WTC11 (cell line): Measurements from ENCODE around the gene DCHS2. TPM values are rescaled to one million over a fixed set of nuclear protein-coding genes. Genes with fewer than 3 reads are reported as not detected.
A peak's percentile ranks its signal among the peaks of the same experiment; 100 is the strongest.

Source experiments
- ATF1 ChIP-seq: sonication (generic); formaldehyde crosslinking; IDR thresholded peaks from 2 replicates; pipeline ENCODE4 v1.8.1; 2023; ENCODE audit warnings: mild to moderate bottlenecking, moderate library complexity, missing genetic modification reagents
- CBFB ChIP-seq: sonication (generic); formaldehyde crosslinking; IDR thresholded peaks from 2 replicates; pipeline ENCODE4 v1.8.1; 2022; ENCODE audit warnings: mild to moderate bottlenecking, low read depth, missing genetic modification reagents
- CTCF ChIP-seq: fragments of 200-600 bp; IDR thresholded peaks from 2 replicates; pipeline ENCODE4 v1.8.0; 2022; ENCODE audit warnings: antibody characterized with exemption
- E2F5 ChIP-seq: sonication (generic); formaldehyde crosslinking; IDR thresholded peaks from 2 replicates; pipeline ENCODE4 v1.8.1; 2022; ENCODE audit warnings: mild to moderate bottlenecking, moderate library complexity, missing genetic modification reagents
- IRF1 ChIP-seq: sonication (generic); formaldehyde crosslinking; IDR thresholded peaks from 2 replicates; pipeline ENCODE4 v1.8.0; 2023; ENCODE audit warnings: missing genetic modification reagents
- MAX ChIP-seq: sonication (generic); formaldehyde crosslinking; IDR thresholded peaks from 2 replicates; pipeline ENCODE4 v1.8.0; 2022; ENCODE audit warnings: mild to moderate bottlenecking, missing genetic modification reagents
- NFATC4 ChIP-seq: fragments of 250-450 bp; sonication (Bioruptor Pico); IDR thresholded peaks from 2 replicates; pipeline ENCODE4 v1.9.0; 2021; ENCODE audit warnings: mild to moderate bottlenecking
- NR2C2 ChIP-seq: sonication (generic); formaldehyde crosslinking; IDR thresholded peaks from 2 replicates; pipeline ENCODE4 v1.8.0; 2022; ENCODE audit warnings: mild to moderate bottlenecking, missing genetic modification reagents
- PRRX2 ChIP-seq: fragments of 250-450 bp; sonication (Bioruptor Pico); IDR thresholded peaks from 2 replicates; pipeline ENCODE4 v1.8.0; 2021; ENCODE audit warnings: mild to moderate bottlenecking
- SOX15 ChIP-seq: fragments of 250-450 bp; sonication (Bioruptor Pico); IDR thresholded peaks from 2 replicates; pipeline ENCODE4 v1.9.0; 2021; ENCODE audit warnings: mild to moderate bottlenecking
- SP1 ChIP-seq: sonication (generic); formaldehyde crosslinking; conservative IDR thresholded peaks from 2 replicates; pipeline ENCODE4 v1.8.1; 2022; ENCODE audit warnings: missing genetic modification reagents
- TEAD1 ChIP-seq: sonication (generic); formaldehyde crosslinking; IDR thresholded peaks from 2 replicates; pipeline ENCODE4 v1.8.0; 2022; ENCODE audit warnings: mild to moderate bottlenecking, missing genetic modification reagents
- USF2 ChIP-seq: sonication (generic); formaldehyde crosslinking; IDR thresholded peaks from 2 replicates; pipeline ENCODE4 v1.8.1; 2023; ENCODE audit warnings: mild to moderate bottlenecking, missing genetic modification reagents, moderate library complexity
- ZNF138 ChIP-seq: sonication (generic); formaldehyde crosslinking; conservative IDR thresholded peaks from 2 replicates; pipeline ENCODE4 v1.8.1; 2022; ENCODE audit warnings: mild to moderate bottlenecking, moderate library complexity, missing genetic modification reagents
- ZNF232 ChIP-seq: sonication (generic); formaldehyde crosslinking; IDR thresholded peaks from 2 replicates; pipeline ENCODE4 v1.8.0; 2022; ENCODE audit warnings: mild to moderate bottlenecking, missing genetic modification reagents
- ZNF281 ChIP-seq: sonication (generic); formaldehyde crosslinking; IDR thresholded peaks from 2 replicates; pipeline ENCODE4 v1.8.0; 2023; ENCODE audit warnings: mild to moderate bottlenecking, missing genetic modification reagents
- total RNA-seq: library from RNA; stranded (reverse); gene quantifications from 3 replicates; pipeline ENCODE4 v1.2.3, GENCODE V29; 2021
- TF ChIP-seq, protein P1 (sequence below): sonication (generic); formaldehyde crosslinking; conservative IDR thresholded peaks from 2 replicates; pipeline ENCODE4 v1.8.1; 2023; ENCODE audit warnings: mild to moderate bottlenecking, low read depth, missing genetic modification reagents, moderate library complexity
- TF ChIP-seq, protein P2 (sequence below): fragments of 250-450 bp; sonication (Bioruptor Pico); IDR thresholded peaks from 2 replicates; pipeline ENCODE4 v1.9.0; 2021; ENCODE audit warnings: mild to moderate bottlenecking
- TF ChIP-seq, protein P3 (sequence below): sonication (generic); formaldehyde crosslinking; IDR thresholded peaks from 2 replicates; pipeline ENCODE4 v1.8.0; 2023; ENCODE audit warnings: missing genetic modification reagents, mild to moderate bottlenecking, borderline replicate concordance
- TF ChIP-seq, protein P4 (sequence below): fragments of 250-450 bp; sonication (Bioruptor Pico); conservative IDR thresholded peaks from 2 replicates; pipeline ENCODE4 v1.9.0; 2021; ENCODE audit warnings: mild to moderate bottlenecking

The DCHS2 gene
- total RNA-seq, 1 experiment from 2014 or later: 1.3 TPM

- no peak for TF ChIP-seq ATF1 (CRISPR knock-in tag)
- TF ChIP-seq, protein P1, sequence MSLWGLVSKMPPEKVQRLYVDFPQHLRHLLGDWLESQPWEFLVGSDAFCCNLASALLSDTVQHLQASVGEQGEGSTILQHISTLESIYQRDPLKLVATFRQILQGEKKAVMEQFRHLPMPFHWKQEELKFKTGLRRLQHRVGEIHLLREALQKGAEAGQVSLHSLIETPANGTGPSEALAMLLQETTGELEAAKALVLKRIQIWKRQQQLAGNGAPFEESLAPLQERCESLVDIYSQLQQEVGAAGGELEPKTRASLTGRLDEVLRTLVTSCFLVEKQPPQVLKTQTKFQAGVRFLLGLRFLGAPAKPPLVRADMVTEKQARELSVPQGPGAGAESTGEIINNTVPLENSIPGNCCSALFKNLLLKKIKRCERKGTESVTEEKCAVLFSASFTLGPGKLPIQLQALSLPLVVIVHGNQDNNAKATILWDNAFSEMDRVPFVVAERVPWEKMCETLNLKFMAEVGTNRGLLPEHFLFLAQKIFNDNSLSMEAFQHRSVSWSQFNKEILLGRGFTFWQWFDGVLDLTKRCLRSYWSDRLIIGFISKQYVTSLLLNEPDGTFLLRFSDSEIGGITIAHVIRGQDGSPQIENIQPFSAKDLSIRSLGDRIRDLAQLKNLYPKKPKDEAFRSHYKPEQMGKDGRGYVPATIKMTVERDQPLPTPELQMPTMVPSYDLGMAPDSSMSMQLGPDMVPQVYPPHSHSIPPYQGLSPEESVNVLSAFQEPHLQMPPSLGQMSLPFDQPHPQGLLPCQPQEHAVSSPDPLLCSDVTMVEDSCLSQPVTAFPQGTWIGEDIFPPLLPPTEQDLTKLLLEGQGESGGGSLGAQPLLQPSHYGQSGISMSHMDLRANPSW (CRISPR knock-in tag): no peak
- TF ChIP-seq PRRX2: no peak
- TF ChIP-seq CBFB (CRISPR knock-in tag): no peak; the same call in 1 of the 2 replicates
- peak; percentile 69; the same call in 1 of the 2 replicates for TF ChIP-seq ZNF138 (CRISPR knock-in tag)
- no peak for TF ChIP-seq IRF1
- TF ChIP-seq TEAD1 (CRISPR knock-in tag): 0 out of 2 replicates have a peak, but pooled peaks have one; percentile 47
- TF ChIP-seq CTCF: no peak
- TF ChIP-seq E2F5 (CRISPR knock-in tag): no peak
- no peak for TF ChIP-seq ZNF232 (CRISPR knock-in tag)
- TF ChIP-seq NFATC4 (CRISPR knock-in tag): no peak
- TF ChIP-seq, protein P2, sequence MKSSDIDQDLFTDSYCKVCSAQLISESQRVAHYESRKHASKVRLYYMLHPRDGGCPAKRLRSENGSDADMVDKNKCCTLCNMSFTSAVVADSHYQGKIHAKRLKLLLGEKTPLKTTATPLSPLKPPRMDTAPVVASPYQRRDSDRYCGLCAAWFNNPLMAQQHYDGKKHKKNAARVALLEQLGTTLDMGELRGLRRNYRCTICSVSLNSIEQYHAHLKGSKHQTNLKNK (CRISPR knock-in tag): no peak
- TF ChIP-seq SOX15 (CRISPR knock-in tag): no peak
- TF ChIP-seq ZNF281: peak; percentile 77; the same call in 1 of the 2 replicates
- no peak for TF ChIP-seq NR2C2 (CRISPR knock-in tag)
- TF ChIP-seq, protein P3, sequence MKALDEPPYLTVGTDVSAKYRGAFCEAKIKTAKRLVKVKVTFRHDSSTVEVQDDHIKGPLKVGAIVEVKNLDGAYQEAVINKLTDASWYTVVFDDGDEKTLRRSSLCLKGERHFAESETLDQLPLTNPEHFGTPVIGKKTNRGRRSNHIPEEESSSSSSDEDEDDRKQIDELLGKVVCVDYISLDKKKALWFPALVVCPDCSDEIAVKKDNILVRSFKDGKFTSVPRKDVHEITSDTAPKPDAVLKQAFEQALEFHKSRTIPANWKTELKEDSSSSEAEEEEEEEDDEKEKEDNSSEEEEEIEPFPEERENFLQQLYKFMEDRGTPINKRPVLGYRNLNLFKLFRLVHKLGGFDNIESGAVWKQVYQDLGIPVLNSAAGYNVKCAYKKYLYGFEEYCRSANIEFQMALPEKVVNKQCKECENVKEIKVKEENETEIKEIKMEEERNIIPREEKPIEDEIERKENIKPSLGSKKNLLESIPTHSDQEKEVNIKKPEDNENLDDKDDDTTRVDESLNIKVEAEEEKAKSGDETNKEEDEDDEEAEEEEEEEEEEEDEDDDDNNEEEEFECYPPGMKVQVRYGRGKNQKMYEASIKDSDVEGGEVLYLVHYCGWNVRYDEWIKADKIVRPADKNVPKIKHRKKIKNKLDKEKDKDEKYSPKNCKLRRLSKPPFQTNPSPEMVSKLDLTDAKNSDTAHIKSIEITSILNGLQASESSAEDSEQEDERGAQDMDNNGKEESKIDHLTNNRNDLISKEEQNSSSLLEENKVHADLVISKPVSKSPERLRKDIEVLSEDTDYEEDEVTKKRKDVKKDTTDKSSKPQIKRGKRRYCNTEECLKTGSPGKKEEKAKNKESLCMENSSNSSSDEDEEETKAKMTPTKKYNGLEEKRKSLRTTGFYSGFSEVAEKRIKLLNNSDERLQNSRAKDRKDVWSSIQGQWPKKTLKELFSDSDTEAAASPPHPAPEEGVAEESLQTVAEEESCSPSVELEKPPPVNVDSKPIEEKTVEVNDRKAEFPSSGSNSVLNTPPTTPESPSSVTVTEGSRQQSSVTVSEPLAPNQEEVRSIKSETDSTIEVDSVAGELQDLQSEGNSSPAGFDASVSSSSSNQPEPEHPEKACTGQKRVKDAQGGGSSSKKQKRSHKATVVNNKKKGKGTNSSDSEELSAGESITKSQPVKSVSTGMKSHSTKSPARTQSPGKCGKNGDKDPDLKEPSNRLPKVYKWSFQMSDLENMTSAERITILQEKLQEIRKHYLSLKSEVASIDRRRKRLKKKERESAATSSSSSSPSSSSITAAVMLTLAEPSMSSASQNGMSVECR: no peak; the same call in 1 of the 2 replicates
- TF ChIP-seq, protein P4, sequence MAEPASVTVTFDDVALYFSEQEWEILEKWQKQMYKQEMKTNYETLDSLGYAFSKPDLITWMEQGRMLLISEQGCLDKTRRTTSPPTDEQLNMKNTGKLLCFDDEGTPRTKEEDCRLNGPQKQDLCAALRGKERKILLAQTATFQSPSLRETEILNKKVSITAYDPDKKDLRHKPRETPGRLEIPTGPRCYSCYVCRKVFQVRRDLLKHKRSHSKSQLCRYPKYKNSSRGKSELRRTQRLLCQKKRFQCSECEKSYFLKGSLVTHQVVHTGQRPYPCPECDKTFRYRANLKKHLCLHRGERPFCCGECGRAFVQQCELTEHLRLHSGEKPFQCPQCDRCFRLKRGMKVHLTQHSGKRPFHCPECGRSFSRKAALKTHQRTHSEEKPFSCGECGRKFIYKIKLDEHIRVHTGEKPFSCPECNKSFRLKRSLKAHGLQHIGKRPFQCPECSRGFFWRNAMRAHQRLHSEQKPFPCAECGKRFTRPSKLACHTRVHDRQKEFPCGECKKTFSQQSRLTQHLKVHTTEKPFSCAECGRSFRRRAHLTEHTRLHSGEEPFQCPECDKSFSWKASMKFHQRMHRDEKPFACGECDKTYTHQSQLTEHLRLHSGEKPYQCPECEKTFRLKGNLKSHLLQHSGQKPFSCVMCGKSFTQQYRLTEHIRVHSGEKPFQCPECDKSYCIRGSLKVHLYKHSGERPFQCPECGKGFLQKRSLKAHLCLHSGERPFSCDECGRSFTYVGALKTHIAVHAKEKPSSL (CRISPR knock-in tag): no peak
- TF ChIP-seq MAX: peak; percentile 70; the same call in 1 of the 2 replicates
- peak; percentile 63 for TF ChIP-seq SP1 (CRISPR knock-in tag)
- TF ChIP-seq USF2 (CRISPR knock-in tag): no peak; the same call in 1 of the 2 replicates
These were observed at the start of gene DCHS2 (continued) for GRCh38 chr4:154491341-154492271.
